ENCODE results near the gene GABRB1.
"Not testable (repeated sequence)": the region's sequence is repeated elsewhere in the genome, so short reads cannot be mapped to it uniquely, and the experiment has no call there.

GABRB1 gene

GRCh38 chr4:47213971-47214370 lies 182.6 kb downstream of the GABRB1 start:
- no peak for FAIRE-seq

DNA sequence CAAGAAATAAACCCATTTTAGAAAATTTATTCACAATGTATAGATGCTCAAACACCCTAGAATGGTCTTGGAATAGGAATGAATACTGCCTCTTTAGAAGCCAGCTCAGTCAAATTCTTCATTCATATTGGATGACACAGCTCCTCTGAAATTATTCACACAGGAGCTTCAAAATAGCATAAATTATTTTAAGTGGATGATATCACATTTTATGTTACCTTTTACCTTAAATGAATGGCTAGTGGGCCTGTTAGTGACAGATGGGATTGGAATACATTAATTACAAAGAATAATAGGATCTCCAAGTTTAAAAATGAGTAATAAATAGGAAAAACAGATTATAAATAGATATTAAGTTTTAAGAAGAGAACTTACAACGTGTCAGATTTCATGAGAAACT lies 184.4 kb downstream of the GABRB1 start:
- FAIRE-seq, result no peak

- no peak for FAIRE-seq
Measured at GRCh38 chr4:47217291-47217690, 185.9 kb downstream of the GABRB1 start.

DNA sequence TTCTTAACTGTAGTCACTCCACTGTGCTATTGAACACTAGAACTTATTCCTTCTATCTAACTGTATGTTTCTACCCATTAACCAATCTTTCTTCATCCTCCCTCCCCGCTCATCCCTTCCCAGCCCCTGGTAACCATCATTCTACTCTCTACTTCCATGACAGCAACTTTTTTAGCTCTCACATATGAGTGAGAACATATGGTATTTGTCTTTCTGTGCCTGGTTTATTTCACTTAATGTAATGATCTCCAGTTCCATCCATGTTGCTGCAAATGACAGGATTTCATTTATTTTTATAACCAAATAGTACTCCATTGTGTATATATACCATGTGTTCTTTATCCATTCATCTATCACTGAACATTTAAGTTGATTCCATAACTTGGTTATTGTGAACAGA lies 186.5 kb downstream of the GABRB1 start:
- FAIRE-seq, result no peak

GRCh38 chr4:47218631-47219030 lies 187.3 kb downstream of the GABRB1 start:
- no peak for FAIRE-seq

GRCh38 chr4:47219586-47219985 lies 188.2 kb downstream of the GABRB1 start:
- FAIRE-seq, result no peak

DNA sequence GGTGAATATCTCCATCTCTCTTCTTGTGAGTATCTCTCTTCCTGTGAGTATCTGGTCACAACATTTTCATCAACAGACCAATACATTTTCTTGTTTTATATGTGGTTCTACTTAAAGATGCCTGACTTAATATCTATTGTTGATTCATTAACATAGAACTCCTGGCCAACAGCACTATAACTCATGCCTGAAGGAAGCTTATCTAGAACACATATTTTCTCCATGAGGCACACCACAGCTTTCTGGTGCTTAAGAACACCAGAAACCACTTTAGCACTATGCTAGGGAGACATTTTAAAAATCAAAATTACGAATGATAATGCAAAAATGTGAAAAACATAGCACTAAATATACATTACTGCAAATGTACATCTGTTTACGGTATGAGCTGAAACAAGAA lies 190.4 kb downstream of the GABRB1 start:
- no peak for FAIRE-seq

DNA sequence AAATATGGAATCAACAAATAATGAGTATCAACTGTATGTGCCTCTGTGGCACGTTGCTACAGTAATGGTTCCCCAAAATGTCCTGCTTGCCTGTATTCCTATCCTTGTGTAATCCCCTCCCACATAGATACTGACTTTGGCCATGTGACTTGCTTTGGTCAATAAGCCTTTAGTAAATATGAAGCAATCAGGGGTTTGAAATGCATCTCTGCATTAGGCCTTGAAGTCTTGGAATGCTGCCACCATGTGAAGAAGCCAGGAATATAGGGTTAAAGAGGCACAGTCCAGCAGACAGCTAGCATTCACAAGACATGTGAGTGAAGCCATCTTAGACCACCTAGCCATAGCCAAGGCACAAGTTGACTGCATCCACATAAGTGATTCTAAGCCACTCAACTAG lies 190.9 kb downstream of the GABRB1 start:
- FAIRE-seq, result no peak

DNA sequence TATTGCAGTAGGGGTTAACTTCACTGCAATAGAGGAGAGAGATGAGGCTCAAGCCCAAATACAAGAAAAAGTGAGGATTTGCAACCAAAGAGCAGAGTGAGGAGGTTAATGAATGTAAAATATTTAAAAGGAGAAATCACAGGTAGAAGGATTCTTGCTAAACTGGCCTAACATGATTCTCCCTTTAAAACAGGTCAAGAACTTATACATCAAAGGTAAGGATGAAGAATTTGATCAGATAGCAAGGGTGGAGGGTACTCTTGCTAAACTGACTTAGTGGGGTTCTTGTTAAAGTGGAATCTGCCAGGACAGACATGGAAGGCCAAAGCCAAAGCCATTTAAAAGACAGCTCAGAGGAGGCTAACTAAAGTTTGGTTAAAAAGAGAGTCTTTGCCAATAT lies 193.0 kb downstream of the GABRB1 start:
- FAIRE-seq, result no peak

DNA sequence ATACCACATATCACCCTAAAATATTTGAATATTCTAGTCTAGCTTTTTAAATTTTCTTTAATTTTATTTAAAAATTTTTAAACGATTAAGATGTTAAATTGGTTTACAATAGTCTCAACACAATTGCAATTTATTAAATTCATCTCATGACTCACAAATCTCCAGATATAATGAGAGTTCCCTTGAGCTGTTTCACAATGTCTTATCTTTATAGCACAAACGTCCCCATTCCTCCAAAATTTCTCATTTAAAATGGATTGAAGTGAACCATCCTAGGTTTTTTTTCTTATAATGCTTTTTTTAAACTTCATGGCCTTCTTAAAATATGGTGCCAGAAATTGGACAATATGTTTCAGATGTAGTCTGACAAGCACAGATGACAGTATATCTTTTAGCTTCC lies 204.4 kb downstream of the GABRB1 start:
- FAIRE-seq, result no peak

DNA sequence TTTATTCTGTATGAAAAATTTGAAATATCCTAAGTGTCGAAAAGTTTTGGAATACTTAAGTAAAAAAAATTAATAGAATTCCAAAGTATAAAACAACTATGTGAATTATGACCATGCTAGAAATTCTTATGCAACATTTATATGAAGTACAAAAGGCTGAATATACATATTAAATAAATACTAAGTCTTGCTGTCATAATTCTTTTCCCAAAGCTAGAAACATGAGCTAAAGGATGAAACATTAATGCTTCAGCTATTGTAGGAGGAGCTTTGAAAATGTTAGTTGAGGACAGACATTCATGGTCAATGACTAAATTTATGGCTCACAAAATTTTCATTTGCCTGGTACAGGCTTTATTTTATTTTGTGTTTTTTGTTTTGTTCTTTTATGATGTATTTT lies 207.3 kb downstream of the GABRB1 start:
- no peak for FAIRE-seq

GRCh38 chr4:47239649-47240048 lies 208.3 kb downstream of the GABRB1 start:
- FAIRE-seq, result no peak

DNA sequence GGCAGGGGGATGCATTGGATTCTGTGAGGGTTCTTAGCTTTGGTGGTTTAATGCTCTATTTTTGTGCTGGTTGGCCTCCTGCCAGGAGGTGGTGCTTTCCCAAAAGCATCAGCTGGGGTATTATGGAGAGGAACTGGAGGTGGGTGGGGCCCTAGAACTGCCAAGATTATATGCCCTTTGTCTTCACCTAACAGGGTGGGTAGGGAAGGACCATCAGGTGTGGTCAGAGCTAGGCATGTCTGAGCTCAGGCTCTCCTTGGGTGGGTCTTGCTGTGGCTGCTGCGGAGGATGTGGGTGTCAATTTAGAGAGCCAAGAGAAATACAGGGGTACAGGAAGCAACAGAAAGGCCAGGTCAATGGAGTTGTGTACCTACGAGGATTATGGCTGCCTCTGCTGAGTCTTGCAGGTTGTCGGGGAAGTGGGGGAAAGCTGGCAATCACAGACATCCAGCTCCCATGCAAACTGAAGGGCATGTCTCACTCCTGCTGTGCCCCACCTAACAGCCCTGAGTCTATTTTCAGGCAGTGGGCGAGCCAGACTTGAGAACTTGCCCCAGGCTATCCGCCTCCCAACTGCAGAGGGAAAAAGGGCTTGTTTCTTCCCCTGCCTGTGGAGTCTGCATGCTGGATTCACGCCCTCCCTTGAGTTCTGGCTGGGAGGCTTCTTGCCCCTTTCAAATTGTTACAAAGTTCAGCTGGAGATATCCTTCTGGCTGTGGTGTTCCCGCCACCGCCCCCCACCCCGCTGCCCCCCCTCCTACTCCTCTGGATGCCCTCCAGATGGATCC lies 220.2 kb downstream of the GABRB1 start:
- no peak for FAIRE-seq

DNA sequence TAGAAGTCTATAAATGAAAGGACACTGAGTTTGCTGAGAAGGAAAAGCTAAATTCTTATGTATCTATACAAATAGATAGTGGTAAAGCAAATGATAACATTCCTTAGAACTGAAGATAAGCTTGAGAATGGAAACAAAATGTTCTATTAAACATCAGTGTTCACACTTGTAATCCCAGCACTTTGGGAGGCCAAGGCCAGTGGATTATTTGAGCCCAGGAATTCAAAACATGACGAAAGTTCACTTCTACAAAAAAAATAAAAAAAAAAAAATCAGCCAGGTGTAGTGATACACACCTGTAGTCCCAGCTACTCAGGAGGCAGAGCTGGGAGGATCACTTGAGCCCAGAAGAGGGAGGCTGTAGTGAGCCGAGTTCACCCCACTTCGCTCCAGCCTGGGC lies 232.4 kb downstream of the GABRB1 start:
- no peak for FAIRE-seq

DNA sequence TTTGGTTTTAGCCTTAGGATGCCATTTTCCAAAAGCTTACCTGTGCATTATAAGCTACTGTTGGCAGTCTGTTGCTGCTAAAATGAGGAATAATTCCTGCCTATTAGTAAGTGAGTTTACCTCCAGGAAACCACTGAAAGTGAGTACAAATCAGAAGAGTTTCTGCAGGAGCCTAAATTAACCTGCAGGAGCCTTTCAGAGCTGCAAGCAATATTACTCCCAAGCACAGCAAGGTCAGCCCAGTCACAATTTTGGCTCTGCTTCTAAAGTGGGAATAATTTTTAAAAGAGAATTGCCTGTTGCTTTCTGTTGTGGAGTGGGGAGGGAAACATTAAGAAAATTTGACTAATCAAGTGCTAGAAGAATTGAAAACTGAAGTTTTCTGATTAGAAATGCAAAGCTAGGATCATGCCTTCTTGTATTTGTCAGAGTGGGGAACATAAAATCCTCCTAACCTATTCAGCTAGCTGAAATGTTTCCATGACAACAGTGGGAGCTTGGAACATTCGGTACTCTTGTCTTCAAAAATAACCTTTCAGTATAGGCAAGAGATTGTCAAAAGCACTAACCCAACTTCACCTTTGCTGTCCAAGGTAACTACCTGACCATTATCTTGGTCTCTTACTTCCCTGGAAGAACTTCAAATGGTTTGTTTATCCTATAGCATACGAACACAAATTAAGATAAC lies 239.0 kb downstream of the GABRB1 start:
- no peak for FAIRE-seq

DNA sequence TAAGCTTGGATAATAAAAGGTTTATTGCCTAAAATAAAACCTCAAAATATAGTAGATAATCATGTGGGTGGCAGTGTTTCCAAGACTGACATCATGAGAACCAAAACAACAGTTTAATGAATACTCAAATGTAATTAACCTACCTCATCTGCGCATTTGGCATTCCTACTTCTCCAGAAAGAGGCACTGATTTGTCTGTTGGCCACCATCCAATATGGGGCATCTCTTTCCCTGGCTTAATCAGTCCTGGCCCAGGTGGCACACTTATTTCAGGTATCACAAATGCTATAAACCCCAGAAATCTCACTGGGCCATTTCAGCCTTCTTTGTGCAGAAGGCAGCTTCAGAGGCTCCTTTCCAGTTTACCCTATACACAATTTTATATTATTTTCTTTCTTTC lies 239.9 kb downstream of the GABRB1 start:
- FAIRE-seq, result no peak

DNA sequence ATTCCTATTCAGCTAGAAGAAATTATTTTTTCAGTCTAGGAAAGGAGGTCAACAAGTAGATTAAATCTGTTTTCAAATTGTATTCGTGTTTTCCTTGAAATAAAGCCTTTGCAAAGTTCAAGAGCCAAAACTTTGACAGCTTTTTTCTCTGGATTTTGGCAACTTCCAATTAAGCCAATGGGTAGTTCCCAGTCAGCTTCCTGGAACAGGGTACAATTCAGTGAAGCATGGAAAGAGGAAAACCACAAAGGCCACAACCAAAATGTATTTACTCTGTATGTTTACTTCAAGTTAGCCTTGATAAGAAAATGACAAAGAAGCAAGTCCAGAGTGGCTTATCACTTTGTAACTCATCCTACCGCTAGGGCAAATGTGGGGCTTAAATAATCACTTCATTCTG lies 243.5 kb downstream of the GABRB1 start:
- no peak for FAIRE-seq

DNA sequence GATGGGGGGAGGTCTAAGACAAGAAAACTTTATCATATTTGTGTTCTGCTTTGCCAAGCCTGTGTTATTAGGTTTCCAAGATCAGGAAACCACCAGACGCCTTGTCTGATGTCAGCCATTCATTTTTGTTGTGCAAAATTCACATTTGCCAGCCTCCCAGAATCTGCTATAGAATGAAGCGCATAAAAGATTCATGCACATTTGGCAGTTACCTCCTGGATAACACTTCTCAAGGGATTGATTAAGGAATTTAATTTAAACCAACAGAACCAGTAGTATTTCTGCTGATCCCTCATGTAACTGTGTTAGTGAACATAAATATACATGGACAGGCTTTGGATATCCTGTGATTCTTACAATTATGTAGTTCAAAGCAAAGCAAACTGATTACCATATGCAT lies 244.2 kb downstream of the GABRB1 start:
- no peak for FAIRE-seq

- FAIRE-seq, result no peak
Measured at GRCh38 chr4:47278631-47279030, 247.3 kb downstream of the GABRB1 start.

DNA sequence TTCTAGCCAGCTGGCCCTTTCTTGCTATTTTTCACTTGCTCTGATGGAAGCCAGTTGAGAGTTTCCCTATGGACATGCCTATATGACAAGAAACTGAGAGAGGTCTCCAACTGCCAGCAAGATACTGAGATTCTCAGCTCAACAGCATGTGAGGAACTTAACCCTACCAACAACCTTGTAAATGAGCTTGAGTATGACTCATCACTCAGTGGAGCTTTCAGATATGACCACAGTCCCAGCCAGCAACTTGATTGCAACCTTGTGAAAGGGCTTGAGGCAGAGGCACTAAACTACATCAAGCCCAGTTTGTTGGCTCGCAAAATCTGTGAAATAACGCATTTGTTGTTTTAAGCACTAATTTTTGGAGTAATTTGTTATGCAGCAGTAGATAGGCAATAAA lies 256.4 kb downstream of the GABRB1 start:
- FAIRE-seq, result no peak

- no peak for FAIRE-seq
Measured at GRCh38 chr4:47289805-47290204, 258.4 kb downstream of the GABRB1 start.

DNA sequence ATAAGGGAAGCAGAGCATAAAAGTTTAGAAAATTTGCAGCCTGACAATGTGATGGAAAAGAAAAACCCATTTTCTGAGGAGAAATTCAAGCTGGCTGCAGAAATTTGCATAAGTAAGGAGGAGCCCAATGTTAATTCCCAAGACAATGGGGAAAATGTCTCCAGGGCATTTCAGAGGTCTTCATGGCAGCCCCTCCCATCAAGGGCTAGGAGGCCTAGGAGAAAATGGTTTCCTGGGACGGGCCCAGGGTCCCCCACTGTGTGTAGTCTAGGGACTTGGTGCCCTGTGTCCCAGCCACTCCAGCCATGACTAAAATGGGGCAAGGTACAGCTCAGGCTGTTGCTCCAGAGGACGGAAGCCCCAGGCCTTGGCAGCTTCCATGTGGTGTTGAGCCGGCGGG lies 259.5 kb downstream of the GABRB1 start:
- not testable (repeated sequence) for FAIRE-seq

GRCh38 chr4:47309165-47309564 lies 277.8 kb downstream of the GABRB1 start:
- no peak for FAIRE-seq

- FAIRE-seq, result no peak
Measured at GRCh38 chr4:47312170-47312569, 280.8 kb downstream of the GABRB1 start.

DNA sequence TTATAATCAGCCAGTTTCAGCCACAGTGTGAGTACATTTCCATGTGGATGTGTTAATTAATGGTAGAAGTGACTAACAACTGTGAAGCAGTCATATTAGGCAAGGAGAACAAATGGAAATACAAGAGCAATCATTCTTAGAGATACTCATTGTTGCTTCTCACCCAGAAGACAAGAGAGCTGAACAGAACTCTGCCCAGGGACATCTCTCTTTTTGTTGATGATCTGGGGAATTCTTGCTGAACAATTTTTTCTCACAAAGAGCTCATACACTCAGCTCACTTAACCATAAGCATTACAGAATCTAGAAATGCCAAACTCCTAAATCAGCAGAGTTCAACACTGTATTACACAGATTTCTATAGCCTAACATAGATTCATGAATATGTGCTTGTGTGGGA lies 282.0 kb downstream of the GABRB1 start:
- FAIRE-seq, result no peak
